GM19468 (cell line): ENCODE data around the gene ABLIM2.

Experiments used
- ATAC-seq: cut with Tn5 transposase; IDR thresholded peaks from one replicate; pipeline ENCODE4 v1.9.1; 2021; ENCODE audit warnings: mild to moderate bottlenecking, moderate library complexity, moderate number of reproducible peaks; ENCODE audit not compliant: unreplicated experiment; ENCODE audit errors: extremely low read depth

The ABLIM2 gene

DNA sequence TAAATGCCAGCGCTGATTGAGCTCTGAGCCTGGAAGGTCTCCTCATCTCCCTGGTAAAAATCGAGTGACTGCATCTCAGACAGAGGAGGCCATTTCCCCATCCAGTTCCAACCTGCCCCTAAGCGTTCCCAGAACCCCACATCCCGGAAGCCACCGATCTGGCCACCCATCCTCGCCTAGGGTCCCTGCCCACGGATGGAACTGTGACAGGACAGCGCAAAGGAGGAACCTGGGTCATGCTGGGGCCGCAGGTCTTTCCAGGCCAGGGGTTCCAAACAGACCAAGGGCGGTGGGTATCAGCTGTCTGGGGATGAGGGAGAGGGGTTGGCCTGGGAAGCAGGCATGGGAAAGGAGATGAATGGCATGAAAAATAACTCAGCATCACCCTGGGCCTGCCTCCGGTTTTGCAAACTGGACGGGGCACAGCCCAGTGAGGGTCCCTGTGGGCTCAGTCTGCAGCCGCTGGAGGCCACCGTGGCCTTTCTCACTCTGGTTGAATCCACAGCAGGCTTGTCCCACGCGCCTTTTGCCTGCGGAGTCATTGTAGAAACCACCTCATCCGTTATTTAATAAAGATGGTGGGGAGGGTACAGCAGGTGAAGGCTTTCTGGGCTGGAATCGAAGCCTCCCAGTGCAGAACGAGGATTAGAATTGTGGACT is 49.1 kb downstream of the ABLIM2 start:
- ATAC-seq: no peak

DNA sequence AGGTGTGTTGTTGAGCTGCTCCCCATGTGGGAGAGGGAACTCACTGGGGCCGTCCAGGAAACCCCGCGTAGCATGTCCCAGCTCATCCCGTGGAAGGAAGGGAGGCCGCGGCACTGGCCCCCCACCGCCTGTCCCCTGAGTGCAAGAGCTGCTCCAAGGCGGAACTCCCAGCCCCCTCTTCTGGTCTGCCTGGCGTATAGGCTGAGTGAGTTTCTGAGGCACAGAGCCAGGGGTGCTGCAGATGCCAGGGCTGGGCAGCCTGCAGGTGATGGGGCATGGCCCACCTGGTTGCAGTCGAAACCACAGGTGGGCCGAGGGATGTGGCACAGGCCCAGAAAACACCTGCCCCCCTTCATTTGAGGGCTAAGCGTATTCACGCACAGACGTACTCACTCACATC is 49.6 kb downstream of the ABLIM2 start:
- no peak for ATAC-seq

GRCh38 chr4:8108261-8108660 is 50.4 kb downstream of the ABLIM2 start:
- ATAC-seq: no peak

GRCh38 chr4:8107146-8107657 is 51.4 kb downstream of the ABLIM2 start:
- no peak for ATAC-seq

DNA sequence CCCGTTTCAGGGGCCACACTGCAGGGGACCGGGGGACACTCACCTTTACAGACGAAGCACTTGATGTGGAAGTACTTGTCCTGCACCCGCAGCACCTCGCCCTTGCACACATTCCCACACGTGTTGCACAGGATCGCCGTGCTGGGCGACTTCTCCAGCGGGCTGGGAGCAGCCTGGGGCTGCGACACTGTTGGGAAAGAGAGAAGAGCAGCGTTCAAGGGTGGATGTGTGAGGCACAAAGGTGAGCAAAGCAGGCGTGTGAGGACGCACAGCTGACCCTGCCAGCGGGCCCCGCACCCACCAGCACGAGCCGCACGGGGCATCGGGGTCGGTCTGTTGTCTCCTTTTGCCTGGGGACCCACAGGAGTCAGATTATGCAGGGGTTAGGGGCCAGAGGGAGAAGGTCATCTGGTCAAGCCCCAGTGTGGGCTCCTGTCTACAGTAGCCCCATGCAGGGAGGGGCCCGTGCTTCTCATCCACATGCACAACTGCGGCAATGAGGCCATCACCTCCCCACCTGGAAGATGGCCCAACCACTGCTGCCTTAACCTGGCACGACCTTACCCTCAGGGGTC is 52.1 kb downstream of the ABLIM2 start:
- no peak for ATAC-seq

DNA sequence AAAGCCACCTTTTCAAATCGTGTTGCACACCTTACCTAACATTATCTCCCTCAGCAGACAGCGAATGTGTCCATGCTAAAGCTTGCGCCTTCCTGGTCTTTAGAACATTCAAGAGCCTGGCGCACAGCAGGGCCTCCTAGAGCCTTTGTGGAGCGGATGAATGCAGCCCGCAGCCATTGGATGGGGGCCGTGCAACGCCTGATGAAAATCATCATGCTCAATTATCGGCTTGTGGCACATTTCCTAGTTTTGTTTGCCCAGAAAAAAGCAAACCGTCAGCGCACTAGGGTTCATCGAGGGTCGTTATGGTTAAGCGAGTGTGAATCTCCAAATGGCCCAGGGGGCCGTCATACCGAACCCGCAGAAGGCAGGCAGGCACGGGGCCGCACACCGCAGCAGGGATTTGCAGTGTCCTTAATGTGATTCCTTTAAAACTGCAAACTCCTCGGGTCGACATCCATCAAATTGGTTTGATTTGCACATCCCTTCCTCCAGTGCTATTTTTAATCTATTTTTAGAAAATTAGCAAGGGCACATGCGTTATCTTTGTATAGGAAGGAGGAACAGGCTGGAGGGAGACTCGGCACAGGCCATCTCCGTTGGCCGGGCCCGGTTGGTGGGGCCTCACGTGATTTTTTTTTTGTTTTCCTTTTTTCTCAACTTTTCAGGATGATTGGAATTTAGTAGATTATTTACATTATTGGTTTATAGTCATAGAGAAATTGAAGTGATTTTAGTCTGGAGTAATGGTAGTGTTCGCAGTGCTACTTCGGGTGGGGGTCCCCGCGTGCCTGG is 53.1 kb downstream of the ABLIM2 start:
- no peak for ATAC-seq

GRCh38 chr4:8104491-8105305 is 53.9 kb downstream of the ABLIM2 start:
- ATAC-seq: no peak

DNA sequence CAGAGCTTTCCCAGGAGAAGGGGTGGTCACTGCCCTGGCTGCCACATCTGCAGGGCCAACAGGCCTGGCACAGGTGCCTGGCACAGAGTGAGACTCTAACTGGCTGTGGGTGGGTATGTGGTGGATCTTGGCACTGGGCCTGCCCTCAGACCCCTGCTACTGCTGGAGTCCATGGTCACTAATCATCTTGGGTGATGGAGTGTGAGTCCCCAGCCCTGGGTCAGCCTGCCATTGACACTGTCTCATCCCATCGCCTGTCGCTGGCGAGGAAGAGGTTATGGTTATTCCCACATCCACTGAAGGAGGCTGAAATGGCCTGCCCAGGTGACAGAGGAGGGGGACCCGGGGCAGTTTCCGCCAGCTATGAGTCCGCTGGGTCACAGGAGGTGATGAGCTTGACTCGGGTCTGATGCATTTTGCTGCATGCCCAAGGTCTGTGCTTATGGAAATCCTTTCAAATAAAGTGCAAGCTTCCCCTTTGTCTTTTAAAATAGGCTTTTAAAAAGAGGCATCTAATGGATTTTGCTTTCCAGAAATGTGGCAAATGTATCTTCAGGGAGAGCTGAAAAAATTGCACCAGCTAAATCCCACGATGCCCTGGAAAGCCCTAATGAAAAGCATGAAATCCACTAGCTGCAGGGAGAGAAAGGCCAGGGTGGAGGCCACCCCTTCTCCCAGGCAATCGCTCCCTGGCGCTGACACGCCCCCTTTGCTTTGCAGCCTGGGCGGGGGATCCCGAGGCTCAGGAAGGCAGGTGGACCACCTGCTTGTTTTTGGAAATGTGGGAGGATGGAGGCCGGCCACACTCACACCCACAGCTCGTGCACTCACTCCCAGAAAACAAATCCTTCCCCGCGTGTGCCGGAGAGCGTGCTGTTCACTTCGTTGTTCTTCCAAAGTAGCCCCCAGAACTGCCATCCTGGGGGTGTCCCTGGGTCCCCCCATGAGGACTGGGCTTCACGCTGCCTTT is 54.9 kb downstream of the ABLIM2 start:
- no peak for ATAC-seq

- ATAC-seq: no peak
Measured at GRCh38 chr4:8102831-8103230, 55.8 kb downstream of the ABLIM2 start.

- ATAC-seq: no peak
Measured at GRCh38 chr4:8102076-8102355, 56.6 kb downstream of the ABLIM2 start.

DNA sequence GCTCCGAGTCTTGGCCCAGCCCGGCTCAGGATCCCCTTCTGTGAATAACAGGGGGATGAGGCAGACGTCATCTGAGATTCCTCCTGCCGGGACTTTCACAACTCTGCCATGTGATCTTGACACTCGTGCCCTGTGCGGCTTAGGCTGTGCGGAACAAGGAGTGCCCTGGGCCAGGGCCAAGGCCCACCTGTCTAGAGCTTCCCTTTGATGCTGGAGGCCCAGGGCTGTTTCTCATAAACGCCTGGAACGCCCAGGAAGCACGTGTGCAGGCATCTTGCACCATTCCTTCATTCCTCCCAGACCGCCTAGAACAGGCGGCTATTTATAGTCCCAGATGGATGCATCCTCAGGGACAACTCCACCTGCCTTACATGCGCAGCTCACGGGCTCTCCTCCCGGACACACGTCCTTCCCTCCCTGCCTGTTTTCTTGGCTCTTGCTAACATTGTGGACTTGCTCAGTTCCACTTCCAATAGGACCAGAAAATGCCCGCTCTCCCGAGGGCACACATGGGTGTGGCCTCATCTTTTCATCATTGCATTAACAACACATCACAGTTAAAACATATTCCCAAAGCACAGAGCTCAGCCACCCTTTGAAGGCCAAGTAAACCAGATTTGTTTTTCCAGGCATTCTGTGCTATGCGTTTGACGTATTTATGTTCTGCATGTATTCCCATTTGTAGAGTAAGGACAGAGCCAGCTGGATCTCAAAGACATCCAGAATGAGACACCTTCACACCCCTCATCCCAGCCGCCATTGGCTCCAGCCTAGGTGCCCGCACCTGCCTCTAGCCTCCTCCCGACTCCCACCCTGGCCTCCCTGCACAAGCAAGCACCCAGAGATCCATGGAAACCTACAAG is 57.2 kb downstream of the ABLIM2 start:
- ATAC-seq: no peak

GRCh38 chr4:8099981-8100464 is 58.6 kb downstream of the ABLIM2 start:
- ATAC-seq: no peak

GRCh38 chr4:8098506-8098905 is 60.1 kb downstream of the ABLIM2 start:
- no peak for ATAC-seq

DNA sequence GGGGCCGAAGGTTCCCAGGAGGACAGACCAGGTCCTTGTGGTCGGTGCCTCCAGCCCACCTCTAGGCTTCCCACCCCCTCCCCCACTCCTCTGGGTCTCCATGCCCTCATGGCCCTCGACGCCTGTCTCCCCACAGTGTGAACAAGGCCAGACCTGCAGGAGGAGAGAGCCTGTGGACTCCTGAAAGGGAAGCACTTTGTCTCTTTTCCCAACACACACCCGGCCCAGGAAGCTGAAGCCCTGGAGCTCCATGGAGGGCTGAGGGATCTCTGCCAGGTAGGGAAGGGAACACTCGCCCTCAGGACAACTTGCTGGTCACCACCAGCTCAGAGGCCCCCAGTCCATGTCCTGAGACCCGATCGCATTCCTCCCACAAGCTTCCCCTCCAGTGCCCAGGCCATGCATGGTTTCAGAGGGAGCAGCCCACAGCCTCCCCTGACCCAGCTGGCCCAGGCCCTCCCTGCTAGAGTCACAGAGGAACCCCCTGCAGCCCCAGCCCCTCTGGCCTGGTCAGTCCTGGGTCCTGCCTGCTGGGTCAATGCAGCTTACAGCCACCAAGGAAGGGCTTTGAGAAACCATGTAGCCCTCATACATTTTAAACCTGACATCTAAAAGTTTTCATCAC is 60.8 kb downstream of the ABLIM2 start:
- ATAC-seq: no peak

DNA sequence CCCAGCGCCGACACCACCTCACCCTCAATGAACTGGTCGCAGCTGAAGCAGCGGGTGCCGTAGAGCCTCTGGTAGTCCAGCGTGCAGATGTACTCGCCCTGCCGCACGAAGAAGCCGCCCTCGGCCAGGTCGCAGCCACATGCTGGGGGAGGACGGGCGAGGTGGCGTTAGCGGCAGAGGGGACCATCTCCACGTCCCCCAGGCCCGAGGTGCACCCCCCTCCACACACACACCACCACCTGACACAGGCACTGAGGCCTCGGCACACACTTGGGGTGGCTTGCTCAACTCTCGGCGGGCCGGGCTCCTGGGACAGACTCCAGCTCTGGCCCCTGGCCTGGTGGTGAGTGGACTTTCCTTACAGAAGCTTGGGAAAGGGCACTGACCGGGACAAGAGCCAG is 61.5 kb downstream of the ABLIM2 start:
- no peak for ATAC-seq

DNA sequence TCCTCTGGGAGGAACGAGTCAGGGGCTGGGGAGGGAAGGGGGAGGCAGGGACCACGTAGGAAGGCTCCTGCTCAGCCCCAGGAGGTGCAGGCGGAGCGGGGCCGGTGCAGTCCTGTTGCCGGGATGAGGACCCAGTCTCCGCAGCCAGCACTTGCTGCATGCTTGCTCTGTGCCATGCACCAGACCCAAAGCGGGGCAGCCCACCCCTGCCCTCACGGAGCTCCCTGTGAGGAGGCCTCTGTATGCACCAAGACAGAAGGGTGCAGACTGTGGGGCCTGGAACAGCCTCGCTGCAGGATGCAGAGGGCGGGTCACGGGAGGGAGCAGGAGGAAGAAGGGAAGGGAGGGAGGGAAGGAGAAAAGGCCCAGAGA is 61.9 kb downstream of the ABLIM2 start:
- ATAC-seq: no peak

DNA sequence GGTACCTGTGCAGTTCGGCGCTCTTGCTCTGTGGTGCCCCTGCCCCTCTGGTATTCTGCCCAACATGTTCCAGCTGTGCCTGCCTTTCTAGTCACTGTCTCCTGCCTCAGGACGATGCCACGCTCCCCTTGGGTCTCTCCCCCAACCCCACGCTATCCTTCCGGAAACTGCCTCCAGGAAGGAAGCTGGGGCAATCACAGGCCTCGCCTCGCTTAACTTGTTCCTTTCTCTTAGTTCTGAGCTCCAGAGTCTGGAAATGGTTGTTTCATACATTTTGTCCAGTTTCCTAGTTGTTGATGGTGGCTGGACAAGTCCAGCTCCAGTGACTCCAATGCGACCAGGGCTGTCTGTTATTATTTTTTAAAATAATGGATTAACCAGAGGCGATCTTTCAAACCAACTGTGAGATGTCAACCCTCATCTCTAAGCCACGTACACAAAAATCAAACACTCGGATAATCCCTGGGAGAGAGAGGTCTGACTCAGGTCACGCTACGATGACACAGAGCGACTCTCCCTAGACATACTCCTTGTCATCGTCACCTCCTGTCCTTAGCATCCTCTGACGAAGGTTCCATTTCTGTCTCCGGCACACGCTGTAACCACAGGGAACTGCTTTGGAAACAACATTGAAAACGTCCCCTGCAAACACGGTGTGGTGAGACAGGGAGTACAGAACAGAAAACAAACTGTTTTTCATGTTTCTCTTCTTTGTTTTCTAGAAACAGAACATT is 62.5 kb downstream of the ABLIM2 start:
- ATAC-seq: no peak
